SK-N-SH (cell line): Measurements from ENCODE around the gene ACVRL1. TPM values are rescaled to one million over a fixed set of nuclear protein-coding genes. Genes with fewer than 3 reads are reported as not detected.

Source experiments
- CTCF ChIA-PET: fragments of 300-600, 350-600 bp; formaldehyde crosslinking; extraction: SDS; loops from one replicate; lab custom pipeline; 2021; lab: Yijun Ruan, JAX
- POLR2A ChIA-PET: fragments of 350-600 bp; sonication (Branson Sonifier 250); formaldehyde crosslinking; extraction: SDS; loops from one replicate; lab custom pipeline; 2020; ENCODE audit warnings: antibody characterized with exemption, inconsistent platforms; lab: Yijun Ruan, JAX
- DNase-seq: peaks from one replicate; pipeline ENCODE4 v3.0.0; 2012
- H2AFZ ChIP-seq: fragments of 200-600 bp; sonication (generic); 2 replicates; pipeline ENCODE4 v1.8.1; 2016; ENCODE audit warnings: antibody characterized with exemption, mild to moderate bottlenecking, low read depth
- H3F3A ChIP-seq: fragments of 200-600 bp; sonication (generic); replicated peaks from 2 replicates; pipeline ENCODE3; 2016; ENCODE audit warnings: antibody characterized with exemption, mild to moderate bottlenecking; ENCODE audit not compliant: insufficient read depth
- H3K27ac ChIP-seq, 2 experiments: fragments of 200-500 bp in 1 of 2; fragments of 200-600 bp in 1 of 2; sonication (Bioruptor generic) in 1 of 2; sonication (generic), shearing (Covaris generic) in 1 of 2; 2 replicates each; pipeline versions ENCODE4 v1.5.1 to v1.6.1; 2014 to 2016; ENCODE audit warnings: low read depth in 2 of 2, inconsistent platforms in 1 of 2, low read length in 1 of 2, mild to moderate bottlenecking in 1 of 2, mixed read lengths in 1 of 2
- H3K27me3 ChIP-seq: fragments of 200-600 bp; sonication (generic), shearing (Covaris generic); 2 replicates; pipeline ENCODE4 v1.6.1; 2016; ENCODE audit warnings: mixed run types; ENCODE audit not compliant: insufficient read depth
- H3K36me3 ChIP-seq, 2 experiments: fragments of 200-500 bp in 1 of 2; fragments of 200-600 bp in 1 of 2; sonication (Bioruptor generic) in 1 of 2; sonication (generic) in 1 of 2; replicated peaks in 1 of 2; 2 replicates each; pipeline versions ENCODE3 to v1.5.1; 2014 to 2016; ENCODE audit warnings: low read length in 1 of 2, mild to moderate bottlenecking in 1 of 2; ENCODE audit not compliant: insufficient read depth in 2 of 2, control insufficient read depth in 1 of 2
- H3K4me1 ChIP-seq, 2 experiments: fragments of 200-500 bp in 1 of 2; fragments of 200-600 bp in 1 of 2; sonication (Bioruptor generic) in 1 of 2; sonication (generic), shearing (Covaris generic) in 1 of 2; 2 replicates each; pipeline versions ENCODE4 v1.5.1 to v1.6.1; 2014 to 2016; ENCODE audit warnings: low read depth in 1 of 2, low read length in 1 of 2, mixed run types in 1 of 2; ENCODE audit not compliant: insufficient read depth in 2 of 2, control insufficient read depth in 1 of 2
- H3K4me2 ChIP-seq: fragments of 200-600 bp; sonication (generic), shearing (Covaris generic); 2 replicates; pipeline ENCODE4 v1.6.1; 2017; ENCODE audit warnings: mixed run types
- H3K4me3 ChIP-seq, 2 experiments: fragments of 200-500 bp in 1 of 2; fragments of 200-600 bp in 1 of 2; sonication (Bioruptor generic) in 1 of 2; sonication (generic), shearing (Covaris generic) in 1 of 2; 2 replicates each; pipeline versions ENCODE4 v1.5.1 to v1.8.1; 2014 to 2016; ENCODE audit warnings: low read depth in 2 of 2, inconsistent platforms in 1 of 2, low read length in 1 of 2, mild to moderate bottlenecking in 1 of 2, mixed read lengths in 1 of 2, moderate library complexity in 1 of 2
- H3K79me2 ChIP-seq: fragments of 200-600 bp; sonication (generic); 2 replicates; pipeline ENCODE4 v1.8.1; 2017; ENCODE audit warnings: mild to moderate bottlenecking; ENCODE audit not compliant: insufficient read depth
- H3K9ac ChIP-seq: fragments of 200-600 bp; sonication (generic); 2 replicates; pipeline ENCODE4 v1.6.1; 2017; ENCODE audit warnings: mixed run types
- H3K9me2 ChIP-seq: fragments of 200-600 bp; sonication (generic); 2 replicates; pipeline ENCODE4 v1.6.1; 2017; ENCODE audit warnings: mixed run types
- H3K9me3 ChIP-seq: fragments of 200-600 bp; sonication (generic); 2 replicates; pipeline ENCODE4 v1.6.1; 2017; ENCODE audit warnings: mixed run types, mild to moderate bottlenecking, moderate library complexity
- H4K20me1 ChIP-seq: fragments of 200-600 bp; sonication (generic); 2 replicates; pipeline ENCODE4 v1.6.1; 2017; ENCODE audit warnings: mild to moderate bottlenecking, mixed run types; ENCODE audit not compliant: insufficient read depth
- GATA2 ChIP-seq: sonication (generic); formaldehyde crosslinking; IDR thresholded peaks from 2 replicates; pipeline ENCODE4 v1.5.0; 2020; ENCODE audit warnings: mild to moderate bottlenecking, missing genetic modification reagents
- JUND ChIP-seq: IDR thresholded peaks from 2 replicates; pipeline ENCODE4 v1.4.0; 2012
- MXI1 ChIP-seq: IDR thresholded peaks from 2 replicates; pipeline ENCODE4 v1.6.1; 2012; ENCODE audit warnings: mild to moderate bottlenecking, low read depth, low read length, improper control_type of control experiment
- NFIC ChIP-seq: IDR thresholded peaks from 2 replicates; pipeline ENCODE4 v1.4.0; 2012; ENCODE audit warnings: borderline replicate concordance
- NRF1 ChIP-seq: IDR thresholded peaks from 2 replicates; pipeline ENCODE4 v1.6.1; 2012; ENCODE audit warnings: low read depth, mild to moderate bottlenecking, low read length
- RFX5 ChIP-seq: IDR thresholded peaks from 2 replicates; pipeline ENCODE4 v1.6.1; 2012; ENCODE audit warnings: mild to moderate bottlenecking, improper control_type of control experiment, low read length
- RXRA ChIP-seq: IDR thresholded peaks from 2 replicates; pipeline ENCODE4 v1.4.0; 2012; ENCODE audit warnings: low read depth, mild to moderate bottlenecking, borderline replicate concordance
- SIN3A ChIP-seq: IDR thresholded peaks from 2 replicates; pipeline ENCODE4 v1.6.1; 2012; ENCODE audit warnings: low read depth, mild to moderate bottlenecking, low read length, moderate library complexity, borderline replicate concordance
- SMC3 ChIP-seq: IDR thresholded peaks from 2 replicates; pipeline ENCODE4 v1.6.1; 2012; ENCODE audit warnings: low read depth, low read length, improper control_type of control experiment
- TCF12 ChIP-seq: IDR thresholded peaks from 2 replicates; pipeline ENCODE4 v1.4.0; 2012
- TEAD4 ChIP-seq: IDR thresholded peaks from 2 replicates; pipeline ENCODE4 v1.4.0; 2012; ENCODE audit warnings: mild to moderate bottlenecking, borderline replicate concordance; ENCODE audit not compliant: insufficient read depth
- YY1 ChIP-seq: IDR thresholded peaks from 2 replicates; pipeline ENCODE4 v1.4.0; 2012; ENCODE audit warnings: low read depth, mild to moderate bottlenecking
- WGBS: methylation state at CpG from one replicate; pipeline ENCODE4 v1.1.6; 2017; ENCODE audit warnings: low lambda C conversion rate; 5-methylcytosine and 5-hydroxymethylcytosine counted together
- polyA plus RNA-seq, 3 experiments: library from polyadenylated mRNA; depleted of rRNA; stranded (reverse); fragments of >200 nt; gene quantifications; 2 replicates each; pipeline ENCODE4 v1.2.3, GENCODE V29; 2012
- TF ChIP-seq, protein P1 (sequence below): IDR thresholded peaks from 2 replicates; pipeline ENCODE4 v1.4.0; 2012; ENCODE audit warnings: low read depth, borderline replicate concordance
- TF ChIP-seq, protein P2 (sequence below): IDR thresholded peaks from 2 replicates; pipeline ENCODE4 v1.4.0; 2012; ENCODE audit warnings: low read depth
- TF ChIP-seq, protein P3 (sequence below): fragments of 200-600 bp; sonication (generic); IDR thresholded peaks from 2 replicates; pipeline ENCODE4 v1.6.1; 2017; ENCODE audit warnings: antibody characterized with exemption, mild to moderate bottlenecking, moderate library complexity
- TF ChIP-seq, protein P4 (sequence below): IDR thresholded peaks from 2 replicates; pipeline ENCODE4 v1.6.1; 2012; ENCODE audit warnings: mild to moderate bottlenecking, low read depth, low read length, moderate library complexity

The ACVRL1 gene
- polyA plus RNA-seq, 1 of the 3 experiments (the other 2 are of a cell fraction), result 0.07 TPM

DNA sequence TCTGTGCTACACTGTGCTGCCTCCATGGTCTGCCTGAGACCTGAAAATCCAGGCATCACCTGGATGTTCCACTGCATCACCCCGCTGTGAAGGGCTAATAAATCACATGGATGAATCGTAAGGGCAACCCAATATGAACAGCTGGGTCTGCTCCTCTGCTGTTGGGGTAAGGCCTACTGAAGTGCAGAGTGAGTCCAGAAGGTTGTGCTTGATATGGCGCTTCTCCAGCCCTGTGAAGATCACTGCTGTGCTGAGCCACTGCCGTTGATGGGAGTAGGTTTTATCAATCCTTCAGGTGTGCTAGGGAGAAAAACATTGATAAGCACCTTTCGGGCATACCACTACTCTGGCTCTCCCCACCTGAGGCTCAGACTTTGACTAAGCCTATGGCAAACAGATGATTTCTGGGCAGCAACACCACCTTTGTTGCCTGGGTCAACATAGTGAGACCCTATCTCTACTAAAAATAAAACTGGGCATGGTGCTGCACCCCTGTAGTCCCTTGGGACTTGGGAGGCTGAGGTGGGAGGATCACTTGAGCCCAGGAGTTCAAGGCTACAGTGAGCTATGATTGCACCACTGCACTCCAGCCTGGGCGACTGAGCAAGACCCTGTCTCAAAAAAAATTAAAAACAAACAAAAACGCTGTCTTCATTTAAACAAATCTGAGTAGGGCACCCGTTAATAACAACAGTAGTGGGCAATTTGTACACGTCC lies 1.7 kb downstream of the ACVRL1 start:
- Histone ChIP-seq H3K4me3 (no peak overlapping the region), H3K79me2 (no peaks in the 10 kb centered on the region)
- CTCF ChIA-PET, result interaction anchor here (0.6 to 6.0 kb wide), 5 partner anchors 14 to 1149 kb away, joined by 3 to 23 read pairs (median 3); no protein-coding TSS in a partner anchor

DNA sequence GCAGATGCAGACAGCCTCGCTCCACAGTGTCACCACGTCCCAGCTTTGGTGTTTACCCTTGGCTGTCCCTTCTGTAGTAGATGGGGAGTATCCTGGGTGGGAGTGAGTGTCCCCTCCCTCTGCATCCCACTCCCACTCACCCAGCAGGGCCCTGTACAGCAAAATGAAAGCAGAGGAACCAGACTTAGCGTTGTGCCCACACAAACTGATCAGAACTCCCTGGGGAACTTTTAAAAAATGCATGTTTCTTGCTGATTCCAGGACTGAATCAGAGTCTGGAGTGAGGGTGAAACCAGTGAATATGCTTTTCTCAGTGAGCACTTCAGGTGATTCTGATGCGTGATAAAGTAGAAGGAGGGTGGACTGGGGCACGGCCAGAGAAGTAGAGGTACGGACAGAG lies 2.9 kb downstream of the ACVRL1 start:
- POLR2A ChIA-PET, result no interaction called here
- Histone ChIP-seq H3K4me2 (no peak overlapping the region), H3K4me3 (no peak overlapping the region)

More for the DNA sequence above, 1.7 kb downstream of the ACVRL1 start:
- no peaks in the 10 kb centered on the region for H3K27me3 ChIP-seq
- no peak overlapping the region for H3K9ac ChIP-seq
- peaks cover 0 to 60% of the 10 kb centered on the region in 2 experiments; a peak in 2 of 4 replicates for H3K4me1 ChIP-seq
- H3K9me2 ChIP-seq, result no peaks in the 10 kb centered on the region
- POLR2A ChIA-PET, result no interaction called here
- DNase-seq, result no peak
- no peak overlapping the region for H3K4me2 ChIP-seq
- TF ChIP-seq YY1 (no peak), JUND (no peak), NRF1 (no peak), SIN3A (no peak)
- TF ChIP-seq, protein P1, sequence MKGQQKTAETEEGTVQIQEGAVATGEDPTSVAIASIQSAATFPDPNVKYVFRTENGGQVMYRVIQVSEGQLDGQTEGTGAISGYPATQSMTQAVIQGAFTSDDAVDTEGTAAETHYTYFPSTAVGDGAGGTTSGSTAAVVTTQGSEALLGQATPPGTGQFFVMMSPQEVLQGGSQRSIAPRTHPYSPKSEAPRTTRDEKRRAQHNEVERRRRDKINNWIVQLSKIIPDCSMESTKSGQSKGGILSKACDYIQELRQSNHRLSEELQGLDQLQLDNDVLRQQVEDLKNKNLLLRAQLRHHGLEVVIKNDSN, result no peak
- WGBS, result 77% methylated on average over 8 of the region's 9 CpGs
- no peaks in the 10 kb centered on the region for H3F3A ChIP-seq
- H3K9me3 ChIP-seq, result no peaks in the 10 kb centered on the region
- H4K20me1 ChIP-seq, result no peaks in the 10 kb centered on the region
- no peaks in the 10 kb centered on the region for H3K36me3 ChIP-seq
- no peak overlapping the region for H3K27ac ChIP-seq
- H2AFZ ChIP-seq, result no peak overlapping the region

More for the DNA sequence above, 2.9 kb downstream of the ACVRL1 start:
- no peak overlapping the region for H2AFZ ChIP-seq
- no peak for DNase-seq
- no peaks in the 10 kb centered on the region for H3K9me3 ChIP-seq
- H3K27me3 ChIP-seq, result no peaks in the 10 kb centered on the region
- TF ChIP-seq NFIC (no peak), YY1 (no peak), TEAD4 (no peak), SMC3 (no peak), NRF1 (no peak), GATA2 (no peak), RFX5 (no peak), TCF12 (no peak), RXRA (no peak), MXI1 (no peak)
- TF ChIP-seq, protein P2, sequence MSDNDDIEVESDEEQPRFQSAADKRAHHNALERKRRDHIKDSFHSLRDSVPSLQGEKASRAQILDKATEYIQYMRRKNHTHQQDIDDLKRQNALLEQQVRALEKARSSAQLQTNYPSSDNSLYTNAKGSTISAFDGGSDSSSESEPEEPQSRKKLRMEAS, result no peak
- TF ChIP-seq, protein P1, result no peak
- TF ChIP-seq, protein P3, sequence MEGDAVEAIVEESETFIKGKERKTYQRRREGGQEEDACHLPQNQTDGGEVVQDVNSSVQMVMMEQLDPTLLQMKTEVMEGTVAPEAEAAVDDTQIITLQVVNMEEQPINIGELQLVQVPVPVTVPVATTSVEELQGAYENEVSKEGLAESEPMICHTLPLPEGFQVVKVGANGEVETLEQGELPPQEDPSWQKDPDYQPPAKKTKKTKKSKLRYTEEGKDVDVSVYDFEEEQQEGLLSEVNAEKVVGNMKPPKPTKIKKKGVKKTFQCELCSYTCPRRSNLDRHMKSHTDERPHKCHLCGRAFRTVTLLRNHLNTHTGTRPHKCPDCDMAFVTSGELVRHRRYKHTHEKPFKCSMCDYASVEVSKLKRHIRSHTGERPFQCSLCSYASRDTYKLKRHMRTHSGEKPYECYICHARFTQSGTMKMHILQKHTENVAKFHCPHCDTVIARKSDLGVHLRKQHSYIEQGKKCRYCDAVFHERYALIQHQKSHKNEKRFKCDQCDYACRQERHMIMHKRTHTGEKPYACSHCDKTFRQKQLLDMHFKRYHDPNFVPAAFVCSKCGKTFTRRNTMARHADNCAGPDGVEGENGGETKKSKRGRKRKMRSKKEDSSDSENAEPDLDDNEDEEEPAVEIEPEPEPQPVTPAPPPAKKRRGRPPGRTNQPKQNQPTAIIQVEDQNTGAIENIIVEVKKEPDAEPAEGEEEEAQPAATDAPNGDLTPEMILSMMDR, result no peak
- TF ChIP-seq, protein P4, sequence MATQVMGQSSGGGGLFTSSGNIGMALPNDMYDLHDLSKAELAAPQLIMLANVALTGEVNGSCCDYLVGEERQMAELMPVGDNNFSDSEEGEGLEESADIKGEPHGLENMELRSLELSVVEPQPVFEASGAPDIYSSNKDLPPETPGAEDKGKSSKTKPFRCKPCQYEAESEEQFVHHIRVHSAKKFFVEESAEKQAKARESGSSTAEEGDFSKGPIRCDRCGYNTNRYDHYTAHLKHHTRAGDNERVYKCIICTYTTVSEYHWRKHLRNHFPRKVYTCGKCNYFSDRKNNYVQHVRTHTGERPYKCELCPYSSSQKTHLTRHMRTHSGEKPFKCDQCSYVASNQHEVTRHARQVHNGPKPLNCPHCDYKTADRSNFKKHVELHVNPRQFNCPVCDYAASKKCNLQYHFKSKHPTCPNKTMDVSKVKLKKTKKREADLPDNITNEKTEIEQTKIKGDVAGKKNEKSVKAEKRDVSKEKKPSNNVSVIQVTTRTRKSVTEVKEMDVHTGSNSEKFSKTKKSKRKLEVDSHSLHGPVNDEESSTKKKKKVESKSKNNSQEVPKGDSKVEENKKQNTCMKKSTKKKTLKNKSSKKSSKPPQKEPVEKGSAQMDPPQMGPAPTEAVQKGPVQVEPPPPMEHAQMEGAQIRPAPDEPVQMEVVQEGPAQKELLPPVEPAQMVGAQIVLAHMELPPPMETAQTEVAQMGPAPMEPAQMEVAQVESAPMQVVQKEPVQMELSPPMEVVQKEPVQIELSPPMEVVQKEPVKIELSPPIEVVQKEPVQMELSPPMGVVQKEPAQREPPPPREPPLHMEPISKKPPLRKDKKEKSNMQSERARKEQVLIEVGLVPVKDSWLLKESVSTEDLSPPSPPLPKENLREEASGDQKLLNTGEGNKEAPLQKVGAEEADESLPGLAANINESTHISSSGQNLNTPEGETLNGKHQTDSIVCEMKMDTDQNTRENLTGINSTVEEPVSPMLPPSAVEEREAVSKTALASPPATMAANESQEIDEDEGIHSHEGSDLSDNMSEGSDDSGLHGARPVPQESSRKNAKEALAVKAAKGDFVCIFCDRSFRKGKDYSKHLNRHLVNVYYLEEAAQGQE, result no peak
- no peaks in the 10 kb centered on the region for H3K79me2 ChIP-seq
- H3K4me1 ChIP-seq, result peaks cover 0 to 68% of the 10 kb centered on the region in 2 experiments; a peak in 2 of 4 replicates
- no peaks in the 10 kb centered on the region for H3K36me3 ChIP-seq
- peak overlapping the region in 1 of 2 experiments; percentile 84; a peak in 2 of 4 replicates for H3K27ac ChIP-seq
- H3K9me2 ChIP-seq, result no peaks in the 10 kb centered on the region
- no peaks in the 10 kb centered on the region for H4K20me1 ChIP-seq
- CTCF ChIA-PET, result interaction anchor here (1.1 to 6.0 kb wide), 7 partner anchors 12 to 115 kb away, joined by 3 to 23 read pairs (median 9); no protein-coding TSS in a partner anchor
- no peaks in the 10 kb centered on the region for H3F3A ChIP-seq
- H3K9ac ChIP-seq, result no peak overlapping the region
- whole genome bisulfite sequencing, result 88% methylated on average over 5 of the region's 6 CpGs
